Dedifferentiated amniotic fluid mesenchymal stem cell (primary cell): ENCODE measurements around the gene SHROOM3.
A peak's percentile ranks its signal among the peaks of the same experiment; 100 is the strongest.

Experiments
- DNase-seq: peaks from one replicate; pipeline ENCODE4 v3.0.0-alpha.2; 2016; ENCODE audit errors: extremely low spot score

SHROOM3 gene

DNA sequence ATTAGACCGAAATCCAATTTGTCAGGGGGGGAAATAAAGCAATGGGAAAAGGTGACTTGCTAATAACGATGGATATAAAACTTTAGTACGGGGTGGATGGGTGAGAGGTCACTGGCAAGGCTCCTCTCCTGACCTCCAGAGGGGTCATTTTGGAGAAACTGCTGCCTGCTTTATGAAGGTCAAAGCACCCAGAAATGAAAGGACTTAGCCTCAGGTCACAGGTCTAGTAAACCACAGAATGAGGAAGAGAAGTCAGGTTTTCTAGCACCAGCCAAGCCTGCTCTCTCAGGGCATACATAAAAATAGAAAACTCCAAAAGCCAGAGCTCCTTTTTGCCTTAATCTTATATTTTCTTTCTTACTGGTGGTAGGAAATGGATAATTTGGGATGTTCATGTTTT lies 134.2 kb downstream of the SHROOM3 start:
- DNase-seq, result no peak

DNA sequence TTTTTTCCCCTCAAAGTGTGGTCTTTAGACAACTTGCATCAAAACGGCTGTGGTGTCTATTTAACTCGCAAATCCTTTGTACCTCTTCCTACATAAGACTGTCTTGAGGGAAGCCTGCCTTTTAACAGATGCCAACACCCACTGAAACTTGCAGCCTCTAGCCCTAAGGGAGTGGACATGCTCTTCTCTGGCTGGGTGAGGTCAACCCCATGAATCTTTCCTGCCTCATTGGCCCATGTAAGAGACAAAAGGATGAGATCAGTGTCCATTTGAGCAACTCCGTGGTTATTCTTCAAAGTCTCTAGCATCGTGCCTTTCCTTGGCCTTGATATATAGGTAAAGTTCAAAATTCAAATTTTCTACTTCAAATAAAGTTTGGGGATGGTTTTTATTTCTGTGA lies 134.7 kb downstream of the SHROOM3 start:
- no peak for DNase-seq

DNA sequence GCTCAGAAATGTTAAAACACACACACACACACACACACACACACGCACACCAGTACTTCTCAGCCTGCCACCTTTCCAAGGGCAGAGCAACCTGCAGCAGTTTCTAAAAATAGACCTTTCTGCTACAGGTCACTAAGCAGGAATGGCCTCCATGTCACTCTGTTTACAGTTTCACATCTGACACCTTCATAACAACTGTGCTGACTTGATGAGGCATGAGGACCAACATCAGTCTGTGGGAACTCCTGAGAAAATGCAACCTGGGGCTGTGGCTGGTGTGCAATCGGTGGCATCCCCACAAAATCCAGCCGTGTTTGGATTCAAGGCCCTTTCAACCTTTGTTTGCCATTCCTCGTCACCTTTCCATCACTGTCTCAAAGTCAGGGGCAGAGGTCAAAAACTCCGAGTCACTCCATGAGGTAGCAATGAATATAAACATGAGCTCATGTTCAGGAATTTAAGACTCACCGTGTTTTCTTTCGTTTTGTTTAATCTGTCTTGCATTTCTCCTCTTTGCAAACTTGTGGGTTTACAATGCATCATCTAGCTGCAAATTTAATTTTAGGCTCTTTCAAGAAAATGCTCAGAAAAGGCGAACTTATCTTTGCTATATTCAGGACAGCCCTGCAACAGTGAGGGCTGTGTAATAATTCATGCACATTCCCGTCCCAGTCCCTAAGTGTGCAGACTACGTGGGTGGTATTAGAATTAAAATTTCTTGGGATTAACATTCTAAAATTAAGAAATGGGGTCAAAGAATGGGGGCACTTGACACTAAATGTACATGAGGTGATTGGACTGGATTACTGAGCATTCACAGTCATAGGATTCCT lies 135.3 kb downstream of the SHROOM3 start:
- DNase-seq, result peak; percentile 47

GRCh38 chr4:76571274-76571673 lies 136.2 kb downstream of the SHROOM3 start:
- no peak for DNase-seq

GRCh38 chr4:76572224-76572623 lies 137.2 kb downstream of the SHROOM3 start:
- no peak for DNase-seq

GRCh38 chr4:76576824-76577223 lies 141.8 kb downstream of the SHROOM3 start:
- DNase-seq, result no peak

- DNase-seq, result no peak
These were observed 143.1 kb downstream of the SHROOM3 start for GRCh38 chr4:76578002-76578560.

- no peak for DNase-seq
These were observed 144.8 kb downstream of the SHROOM3 start for GRCh38 chr4:76579596-76580375.

- no peak for DNase-seq
These were observed 146.3 kb downstream of the SHROOM3 start for GRCh38 chr4:76581077-76581962.

- DNase-seq, result no peak
These were observed 147.2 kb downstream of the SHROOM3 start for GRCh38 chr4:76582074-76582816.

DNA sequence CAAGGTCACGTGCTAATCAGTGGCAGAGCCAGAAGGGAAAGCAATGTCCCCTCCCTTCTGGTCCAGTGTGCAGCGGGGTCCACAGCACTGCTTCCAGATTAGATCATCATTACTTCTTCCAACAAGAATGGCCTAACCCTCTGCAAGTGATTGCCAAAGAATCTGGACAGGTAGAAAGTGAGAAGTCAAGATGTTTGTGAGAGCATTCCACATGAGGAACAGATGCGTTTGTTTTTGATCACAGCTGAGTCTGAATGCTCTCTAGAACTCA lies 147.7 kb downstream of the SHROOM3 start:
- no peak for DNase-seq

GRCh38 chr4:76584241-76585152 lies 149.5 kb downstream of the SHROOM3 start:
- peak; percentile 58 for DNase-seq

DNA sequence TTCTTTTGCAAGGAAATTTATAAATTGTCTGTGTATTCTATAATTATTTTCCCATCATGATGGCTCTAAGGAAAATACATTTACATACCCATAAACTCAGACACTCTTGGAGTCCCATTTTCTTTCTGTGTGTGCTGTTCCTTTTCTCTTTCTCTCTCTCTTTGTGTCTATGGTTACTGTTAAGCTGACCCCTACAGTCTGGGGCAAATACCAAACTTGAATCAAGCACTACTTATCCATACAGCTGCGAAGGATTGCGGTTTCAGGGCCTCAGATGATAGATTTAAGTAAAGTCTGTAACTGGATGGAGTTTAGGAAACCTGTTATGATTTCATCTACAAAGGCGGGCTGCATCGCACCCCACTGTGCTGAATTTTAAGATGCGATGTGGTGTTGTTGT lies 150.2 kb downstream of the SHROOM3 start:
- no peak for DNase-seq

- DNase-seq, result no peak
These were observed 150.9 kb downstream of the SHROOM3 start for GRCh38 chr4:76585897-76586360.

DNA sequence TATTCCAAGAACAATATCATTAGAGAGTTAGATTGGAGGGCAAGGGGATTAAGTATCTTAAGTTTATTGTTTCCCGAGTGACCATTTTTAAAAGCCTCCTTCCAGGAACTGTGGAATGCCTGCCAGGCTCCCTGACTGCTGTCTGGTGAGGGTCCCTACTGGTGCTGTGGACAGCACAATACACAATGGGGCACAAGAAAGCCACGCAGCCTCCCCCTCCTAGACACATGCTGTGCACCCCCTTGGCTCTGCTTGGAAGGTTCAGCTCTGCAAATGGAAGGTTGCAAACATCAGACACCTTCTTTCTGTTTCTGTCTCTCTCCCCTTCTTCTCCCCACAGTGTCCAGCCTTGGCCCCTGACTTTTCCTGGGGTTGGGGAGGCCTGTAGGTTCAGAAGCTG lies 153.2 kb downstream of the SHROOM3 start:
- no peak for DNase-seq

DNA sequence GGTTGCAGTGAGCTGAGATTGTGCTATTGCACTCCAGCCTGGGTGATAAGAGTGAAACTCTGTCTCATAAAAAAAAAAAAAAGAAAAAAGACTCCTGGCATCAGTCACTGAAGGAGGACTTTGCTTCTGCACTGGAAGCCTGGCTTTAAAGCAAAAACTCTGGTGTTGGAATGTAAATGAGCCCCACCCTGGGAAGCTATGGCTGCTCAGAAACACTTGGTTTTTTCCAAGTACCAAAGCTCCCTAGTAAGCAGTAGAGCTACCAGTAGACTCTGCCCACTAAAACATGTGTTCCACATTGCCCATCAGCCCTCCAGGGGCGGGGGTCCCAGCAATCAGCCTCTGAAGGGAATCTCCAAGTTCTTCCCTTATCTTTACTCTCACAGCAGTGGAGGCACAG lies 154.4 kb downstream of the SHROOM3 start:
- peak; percentile 83 for DNase-seq

- DNase-seq, result peak; percentile 87
These were observed 155.1 kb downstream of the SHROOM3 start for GRCh38 chr4:76589872-76590797.

DNA sequence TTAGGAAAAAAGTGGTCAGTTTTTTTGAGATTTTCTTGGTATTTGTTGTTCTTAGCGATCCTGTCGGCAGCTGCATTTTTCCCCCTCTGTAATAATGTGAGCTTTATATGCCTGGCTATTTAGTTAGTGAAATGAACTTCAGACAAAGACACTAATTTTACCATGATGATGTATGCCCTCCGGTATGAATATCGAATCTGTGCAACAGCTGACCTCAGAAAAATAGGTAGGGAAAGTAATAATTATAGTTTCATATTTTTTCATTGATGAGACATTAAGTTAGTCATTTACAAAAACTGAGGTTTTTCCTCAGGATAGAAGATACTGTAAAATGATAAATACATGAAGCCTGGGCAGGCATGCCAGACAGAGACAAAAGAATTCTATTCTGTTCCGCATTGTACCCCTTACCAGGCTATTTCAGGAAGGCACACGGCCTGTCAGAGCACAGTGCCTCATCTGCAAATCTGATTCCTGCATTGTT lies 155.8 kb downstream of the SHROOM3 start:
- peak; percentile 56 for DNase-seq

- DNase-seq, result no peak
These were observed 157.0 kb downstream of the SHROOM3 start for GRCh38 chr4:76591992-76592391.
